Measurements from ENCODE around the gene CDS2.

DNA sequence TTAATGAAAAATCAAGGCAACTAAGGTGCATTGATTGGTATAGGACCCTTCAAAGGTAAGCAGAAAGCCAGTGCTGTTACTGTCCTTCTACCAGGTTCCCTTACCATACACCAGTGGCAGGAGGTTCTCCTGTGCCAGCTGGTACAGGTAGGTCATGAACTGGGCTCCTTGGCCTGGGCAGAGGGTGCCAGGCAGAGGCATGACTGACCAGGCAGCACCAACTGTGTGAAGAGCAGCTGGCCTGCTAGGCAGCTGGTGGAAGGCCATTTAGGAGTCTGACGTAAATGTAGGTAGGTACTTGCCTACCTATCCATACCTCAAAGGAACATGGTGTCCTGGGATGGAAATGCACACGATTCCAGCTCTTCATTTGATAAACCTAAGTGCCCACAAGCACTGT is 30.3 kb upstream of the CDS2 start:
- TF ChIP-seq ZNF274 (IDR thresholded peaks at IDR 0.05; ENCODE audit: low read depth, low read length): no peak
- no peak for TF ChIP-seq SUZ12 (IDR thresholded peaks at IDR 0.05; ENCODE audit: extremely low read depth, insufficient read depth, insufficient read length)

Data from NT2/D1 (cell line).